A172 (cell line): ENCODE results near the gene MAGI1. TPM values are rescaled to one million over a fixed set of nuclear protein-coding genes. Genes with fewer than 3 reads are reported as not detected.

Experiments
- DNase-seq: peaks from one replicate; pipeline ENCODE4 v3.0.0-alpha.2; 2015; ENCODE audit warnings: low spot score
- total RNA-seq: library from RNA; depleted of rRNA; stranded (reverse); fragments of >200 nt; shearing (Covaris generic); gene quantifications from 2 replicates; pipeline ENCODE4 v1.2.3, GENCODE V29; 2014

Gene MAGI1
- total RNA-seq, 1 experiment from 2014 or later: 4.7 TPM

- DNase-seq: no peak
Measured at GRCh38 chr3:65362688-65363087, 676.0 kb downstream of the MAGI1 start.

DNA sequence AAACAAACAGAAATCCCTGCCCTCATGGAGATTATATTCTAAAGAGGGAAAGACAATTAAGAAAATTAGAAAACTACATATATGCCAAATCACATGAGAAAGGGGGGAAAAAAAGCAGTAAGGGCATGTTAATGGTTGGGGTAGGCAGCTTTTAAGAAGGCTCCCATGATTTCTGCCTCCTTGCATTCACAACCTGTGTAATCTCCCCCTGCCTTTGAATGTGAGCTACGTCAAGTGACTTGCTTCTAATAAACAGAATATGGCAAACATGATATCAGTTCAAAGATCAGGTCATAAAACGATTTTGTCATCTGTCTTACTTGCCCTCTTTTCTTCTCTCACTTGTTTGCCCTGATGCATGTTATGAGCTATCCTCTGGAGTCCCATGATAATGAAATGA, 677.3 kb downstream of the MAGI1 start:
- DNase-seq: no peak

DNA sequence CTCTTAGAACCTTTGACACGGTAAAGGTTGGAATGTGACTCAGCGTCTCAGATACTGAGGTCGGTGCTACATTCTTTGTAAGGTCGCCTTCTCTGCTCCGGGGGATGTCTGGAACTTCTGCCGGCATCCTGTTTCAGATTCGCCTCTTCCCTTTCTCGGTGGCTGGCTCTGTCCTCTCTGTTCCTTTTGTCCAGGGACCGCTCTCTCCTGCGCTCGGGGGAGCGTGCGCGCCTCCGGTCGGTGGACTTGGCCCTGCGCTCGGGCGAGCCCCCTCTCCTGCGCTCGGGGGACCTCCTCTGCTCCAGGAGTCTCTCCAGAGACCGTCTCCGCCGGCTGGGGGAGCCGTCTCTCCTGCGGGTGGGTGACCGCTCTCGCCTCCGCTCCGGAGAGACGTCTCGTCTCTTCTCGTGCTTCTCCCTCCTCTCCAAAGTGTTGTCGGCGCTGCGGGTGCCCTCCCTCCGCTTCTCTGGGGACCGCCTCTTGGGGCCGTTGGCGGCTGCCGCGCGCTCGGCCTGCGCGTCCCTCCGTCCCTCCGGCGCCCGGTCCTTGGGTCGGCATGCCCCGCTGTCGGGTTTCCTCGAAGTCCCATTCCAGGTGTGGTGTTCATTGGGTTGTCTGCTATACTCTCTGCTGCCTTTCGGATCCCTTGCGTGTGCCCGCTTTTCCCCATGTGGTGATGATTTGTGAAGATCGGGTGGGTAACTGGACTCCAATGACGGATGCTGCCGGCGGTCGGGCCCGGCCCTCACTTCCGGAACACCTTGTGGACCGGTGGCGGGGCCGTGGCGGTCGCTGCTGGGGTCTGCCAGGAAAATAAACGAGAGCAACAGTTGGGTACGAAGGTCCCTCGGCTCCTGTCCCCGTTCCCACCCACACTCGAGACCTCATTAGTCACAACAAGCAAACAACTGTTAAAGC, 682.1 kb downstream of the MAGI1 start:
- DNase-seq: no peak

GRCh38 chr3:65354880-65355279, 683.8 kb downstream of the MAGI1 start:
- DNase-seq: no peak

DNA sequence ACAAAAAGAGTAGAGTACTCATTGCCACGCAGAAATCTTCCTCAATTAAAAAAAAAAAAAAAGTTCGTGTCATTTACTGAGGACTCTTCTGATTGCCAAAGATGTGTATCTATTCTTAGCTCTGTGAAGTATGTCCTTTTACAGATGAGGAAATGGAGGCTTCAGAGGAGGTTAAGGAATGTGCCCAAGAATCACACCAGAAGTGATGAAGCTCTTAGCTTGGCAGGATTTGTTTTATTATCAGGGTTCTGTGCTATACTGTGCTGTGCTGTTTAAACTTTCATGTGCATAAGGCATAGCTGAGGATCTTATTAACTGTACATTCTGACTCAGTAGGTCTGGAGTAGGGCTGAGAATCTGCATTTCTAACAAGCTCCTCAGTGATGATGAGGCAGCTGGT, 685.8 kb downstream of the MAGI1 start:
- DNase-seq: no peak

DNA sequence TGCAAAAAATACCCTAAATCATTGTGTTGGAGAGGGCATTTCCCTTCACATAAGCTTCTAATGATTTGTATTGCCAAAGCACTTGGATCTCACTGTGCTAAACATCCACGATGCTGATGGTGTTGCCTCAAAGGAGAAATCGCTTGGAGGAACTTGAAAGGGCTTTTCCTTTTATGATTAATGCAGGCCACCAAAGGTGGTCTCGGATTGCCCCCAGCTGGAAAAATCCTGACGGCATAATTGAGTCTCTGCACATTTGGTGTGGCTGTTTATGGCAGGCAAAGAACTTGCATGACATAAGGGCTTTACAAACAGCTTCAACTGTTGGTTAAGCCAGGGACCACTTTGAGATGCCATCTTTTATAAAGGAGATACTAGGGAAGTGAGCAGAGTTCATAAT, 687.0 kb downstream of the MAGI1 start:
- no peak for DNase-seq

DNA sequence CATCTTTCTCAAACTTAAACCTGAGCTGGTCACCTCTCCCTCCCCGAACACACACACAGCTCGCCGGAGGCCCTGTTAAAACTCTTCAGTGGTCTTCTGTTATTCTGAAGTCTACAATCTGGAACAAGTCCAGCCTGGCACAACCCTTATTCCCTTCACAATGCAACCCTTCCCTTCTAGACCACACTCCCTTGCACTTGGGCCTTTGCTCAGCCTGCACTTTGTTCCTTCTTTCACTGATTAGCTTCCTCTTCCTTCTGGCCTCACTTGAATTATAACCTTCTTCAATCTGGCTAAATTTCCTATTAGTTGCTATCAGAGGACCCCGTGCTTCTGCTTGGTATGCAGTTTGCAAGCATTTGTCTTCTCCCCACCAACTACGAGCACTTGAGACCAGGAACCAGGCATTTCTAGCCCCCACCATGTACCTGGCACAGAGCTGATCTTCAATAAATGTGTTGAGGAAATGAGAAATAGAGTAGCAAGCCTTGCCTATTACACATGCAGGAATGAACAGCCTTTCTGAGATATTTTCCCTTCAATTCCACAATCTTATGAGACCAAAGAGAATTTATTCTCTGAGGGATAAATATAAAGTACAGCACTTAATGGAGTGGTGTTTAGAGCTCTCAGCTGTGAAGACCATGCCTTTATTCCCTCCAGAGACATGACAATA, 687.8 kb downstream of the MAGI1 start:
- DNase-seq: no peak

DNA sequence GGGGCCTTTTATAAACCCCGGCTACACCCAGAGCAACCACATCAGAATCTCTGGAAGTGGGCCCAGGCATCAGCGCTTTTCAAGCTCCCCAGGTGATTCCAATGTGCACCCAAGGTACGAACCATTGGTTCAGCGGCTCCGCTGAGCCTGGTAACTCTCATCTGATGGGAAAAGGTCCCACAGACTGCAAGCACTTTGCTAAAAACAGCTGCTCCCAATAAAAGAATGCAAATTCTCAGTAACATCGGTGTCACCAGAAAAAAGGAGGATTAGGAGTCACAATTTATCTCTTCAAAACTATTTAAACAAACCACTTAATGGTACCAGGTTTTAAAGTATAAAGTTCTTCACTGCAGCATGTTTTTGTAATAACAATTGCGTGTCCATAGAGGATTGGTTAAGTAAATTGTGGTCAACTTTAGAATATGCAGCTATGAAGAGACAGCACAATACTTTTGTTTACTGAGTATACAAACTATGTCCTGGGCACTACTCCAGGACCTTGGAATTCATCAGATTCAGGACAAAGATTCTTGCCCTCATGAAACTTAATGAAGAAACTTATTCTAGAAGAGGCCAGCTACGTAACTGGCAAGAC, 690.2 kb downstream of the MAGI1 start:
- DNase-seq: no peak

GRCh38 chr3:65347166-65347565, 691.6 kb downstream of the MAGI1 start:
- no peak for DNase-seq

- DNase-seq: no peak
Measured at GRCh38 chr3:65344846-65345245, 693.9 kb downstream of the MAGI1 start.

GRCh38 chr3:65344444-65344843, 694.3 kb downstream of the MAGI1 start:
- DNase-seq: no peak

DNA sequence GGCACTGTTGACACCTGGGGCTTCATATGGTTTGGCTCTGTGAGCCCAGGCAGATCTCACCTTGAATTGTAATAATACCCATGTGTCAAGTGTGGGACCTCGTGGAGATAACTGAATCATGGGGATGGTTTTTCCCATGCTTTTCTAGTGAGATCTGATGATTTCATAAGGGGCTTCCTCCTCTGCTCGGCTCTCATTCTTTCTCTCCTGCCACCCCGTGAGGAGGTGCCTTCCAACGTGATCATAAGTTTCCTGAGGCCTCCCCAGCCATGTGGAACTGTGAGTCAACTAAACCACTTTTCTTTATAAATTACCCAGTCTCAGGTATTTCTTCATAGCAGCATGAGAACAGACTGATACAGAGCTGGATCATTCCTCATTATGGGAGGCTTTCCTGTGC, 695.0 kb downstream of the MAGI1 start:
- no peak for DNase-seq

- no peak for DNase-seq
Measured at GRCh38 chr3:65343026-65343425, 695.7 kb downstream of the MAGI1 start.

DNA sequence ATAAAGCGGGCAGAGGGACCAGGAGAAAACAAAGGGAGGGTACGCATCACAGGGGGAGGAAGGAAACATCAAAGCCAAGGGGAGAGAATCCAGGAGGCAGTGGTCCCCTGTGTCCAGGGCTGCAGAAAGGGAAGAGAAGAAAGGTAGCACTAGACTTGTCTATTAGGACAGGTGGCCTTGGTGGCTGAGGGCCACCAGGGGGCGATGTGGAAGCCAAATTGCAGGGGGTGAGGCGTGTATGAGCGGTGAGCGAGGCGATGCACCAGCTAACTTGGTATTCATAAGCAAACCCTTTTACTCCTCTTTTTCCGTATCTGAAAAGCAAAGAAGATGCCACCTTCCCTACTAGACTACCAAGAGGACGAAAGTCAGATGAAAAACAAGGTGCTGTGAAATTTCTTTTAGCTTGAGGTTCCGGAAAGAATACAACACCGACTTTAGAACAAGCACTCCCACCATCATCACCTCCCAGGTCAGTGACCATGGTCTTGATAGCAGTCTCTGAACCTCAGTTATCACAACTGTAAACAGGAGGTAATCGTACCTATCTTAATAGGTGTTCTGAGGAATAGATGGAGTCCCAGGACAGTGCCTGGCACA, 696.5 kb downstream of the MAGI1 start:
- DNase-seq: peak; percentile 11

- DNase-seq: no peak
Measured at GRCh38 chr3:65339192-65339740, 699.5 kb downstream of the MAGI1 start.

DNA sequence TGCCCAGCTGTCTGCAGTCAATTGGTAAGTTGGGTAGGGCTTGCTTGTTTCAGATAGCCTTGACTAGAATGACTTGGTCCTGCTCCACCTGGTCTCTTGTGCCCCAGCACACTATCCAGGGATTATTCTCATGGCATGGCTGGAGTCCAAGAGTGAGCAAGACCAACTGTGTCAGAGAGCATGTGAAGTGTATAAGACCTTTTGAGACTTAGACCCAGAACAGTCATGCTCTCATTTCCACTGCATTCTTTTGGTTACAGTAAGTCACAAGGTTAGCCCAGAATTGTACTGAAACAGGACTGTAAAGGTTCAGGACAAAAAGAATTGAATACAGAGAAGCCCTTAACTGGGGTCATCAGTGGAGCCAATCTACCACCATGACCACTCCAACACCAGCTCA, 700.1 kb downstream of the MAGI1 start:
- DNase-seq: no peak

DNA sequence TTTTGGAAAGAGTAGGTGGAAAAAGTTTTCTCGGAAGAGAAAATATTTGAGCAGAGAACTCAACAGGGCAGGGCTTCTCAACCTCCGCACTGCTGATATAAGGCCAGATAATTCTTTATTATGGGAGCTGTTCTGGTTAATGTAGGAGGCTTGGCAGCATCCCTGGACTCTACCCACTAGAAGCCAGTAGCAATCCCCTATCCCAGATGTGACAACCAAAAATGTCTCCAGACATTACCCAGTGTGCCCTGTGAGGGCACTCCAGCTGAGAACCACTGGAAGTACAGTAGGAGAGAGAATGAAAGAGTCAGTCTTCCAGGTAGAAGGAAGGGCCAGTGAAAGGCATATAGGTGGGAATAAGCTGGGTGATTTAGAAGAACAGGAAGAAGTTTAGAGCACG, 703.1 kb downstream of the MAGI1 start:
- no peak for DNase-seq

DNA sequence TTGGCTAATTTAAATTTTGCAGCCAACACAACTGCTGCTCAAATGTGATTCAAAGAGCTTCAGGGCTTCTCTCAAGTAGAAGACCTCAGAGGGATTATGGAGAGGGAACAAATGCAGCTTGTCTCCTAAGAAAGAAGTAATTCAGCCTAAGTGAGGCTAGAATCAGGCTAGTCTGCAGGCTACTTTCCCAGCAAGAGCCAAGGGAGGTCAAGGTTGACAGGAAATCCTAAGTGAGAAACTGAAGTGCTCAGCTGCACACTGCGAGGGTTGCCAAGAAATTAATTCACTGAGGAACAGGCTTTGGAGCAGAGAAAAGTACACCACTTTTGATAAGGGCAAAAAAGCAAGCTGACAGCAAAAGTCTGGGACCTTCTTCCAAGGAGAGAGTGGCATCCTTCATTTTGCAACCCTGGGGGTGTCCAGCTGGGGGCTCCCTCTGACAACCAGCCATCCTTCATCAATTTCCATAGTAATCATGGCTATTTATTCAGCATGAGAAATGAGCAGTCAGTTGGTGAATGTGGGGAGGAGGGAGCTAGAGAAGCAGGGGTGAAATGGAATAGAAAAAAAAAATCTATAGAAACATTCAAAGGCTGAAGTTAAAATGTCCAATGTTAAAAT, 704.6 kb downstream of the MAGI1 start:
- DNase-seq: no peak

- no peak for DNase-seq
Measured at GRCh38 chr3:65331730-65332129, 707.0 kb downstream of the MAGI1 start.

GRCh38 chr3:65330072-65330471, 708.6 kb downstream of the MAGI1 start:
- no peak for DNase-seq

DNA sequence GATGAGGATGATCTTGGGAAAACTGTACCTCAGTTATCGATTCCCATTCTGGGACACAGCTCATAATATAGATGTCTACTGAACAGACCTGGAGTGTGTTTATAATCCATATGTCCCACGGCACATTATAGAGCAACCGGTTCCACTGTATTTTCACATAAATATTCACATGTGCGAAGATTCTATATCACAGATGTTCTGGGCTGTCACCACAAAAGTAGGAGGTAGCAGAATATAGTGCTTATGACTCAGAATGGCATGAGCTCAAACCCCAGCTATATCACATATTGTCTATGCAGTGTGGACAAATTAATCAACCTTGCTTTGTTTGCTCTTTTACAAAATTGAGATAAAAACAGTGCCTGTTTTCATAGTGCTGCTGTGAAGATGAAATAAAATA, 710.6 kb downstream of the MAGI1 start:
- DNase-seq: no peak

GRCh38 chr3:65326574-65326973, 712.1 kb downstream of the MAGI1 start:
- no peak for DNase-seq
